Duodenal mucosa (tissue), 2 donors: Measurements from ENCODE around the gene PLK3.

Experiments used
- H3K27ac ChIP-seq: one replicate; pipeline ENCODE4 v1.7.0; 2013; ENCODE audit warnings: low read depth, low read length
- H3K27me3 ChIP-seq, 2 donors: one replicate each; pipeline ENCODE4 v1.7.0; 2013; ENCODE audit warnings: low read length in 2 of 2, control low read depth in 1 of 2; ENCODE audit not compliant: insufficient read depth in 2 of 2, control insufficient read depth in 1 of 2
- H3K36me3 ChIP-seq, 2 donors: one replicate each; pipeline ENCODE4 v1.7.0; 2013; ENCODE audit warnings: low read length in 2 of 2, control low read depth in 1 of 2; ENCODE audit not compliant: insufficient read depth in 2 of 2, control insufficient read depth in 1 of 2
- H3K4me1 ChIP-seq, 2 donors: one replicate each; pipeline ENCODE4 v1.7.0; 2013; ENCODE audit warnings: low read length in 2 of 2, control low read depth in 1 of 2; ENCODE audit not compliant: insufficient read depth in 2 of 2, control insufficient read depth in 1 of 2
- H3K4me3 ChIP-seq, 2 donors: one replicate each; pipeline ENCODE4 v1.7.0; 2013; ENCODE audit warnings: low read length in 2 of 2, low read depth in 1 of 2
- H3K9ac ChIP-seq, 2 donors: one replicate each; pipeline ENCODE4 v1.7.0; 2013; ENCODE audit warnings: low read length in 2 of 2, low read depth in 1 of 2
- H3K9me3 ChIP-seq, 2 donors: one replicate each; pipeline ENCODE4 v1.7.0; 2013; ENCODE audit warnings: low read length in 2 of 2, control low read depth in 1 of 2; ENCODE audit not compliant: control insufficient read depth in 1 of 2

The PLK3 gene

DNA sequence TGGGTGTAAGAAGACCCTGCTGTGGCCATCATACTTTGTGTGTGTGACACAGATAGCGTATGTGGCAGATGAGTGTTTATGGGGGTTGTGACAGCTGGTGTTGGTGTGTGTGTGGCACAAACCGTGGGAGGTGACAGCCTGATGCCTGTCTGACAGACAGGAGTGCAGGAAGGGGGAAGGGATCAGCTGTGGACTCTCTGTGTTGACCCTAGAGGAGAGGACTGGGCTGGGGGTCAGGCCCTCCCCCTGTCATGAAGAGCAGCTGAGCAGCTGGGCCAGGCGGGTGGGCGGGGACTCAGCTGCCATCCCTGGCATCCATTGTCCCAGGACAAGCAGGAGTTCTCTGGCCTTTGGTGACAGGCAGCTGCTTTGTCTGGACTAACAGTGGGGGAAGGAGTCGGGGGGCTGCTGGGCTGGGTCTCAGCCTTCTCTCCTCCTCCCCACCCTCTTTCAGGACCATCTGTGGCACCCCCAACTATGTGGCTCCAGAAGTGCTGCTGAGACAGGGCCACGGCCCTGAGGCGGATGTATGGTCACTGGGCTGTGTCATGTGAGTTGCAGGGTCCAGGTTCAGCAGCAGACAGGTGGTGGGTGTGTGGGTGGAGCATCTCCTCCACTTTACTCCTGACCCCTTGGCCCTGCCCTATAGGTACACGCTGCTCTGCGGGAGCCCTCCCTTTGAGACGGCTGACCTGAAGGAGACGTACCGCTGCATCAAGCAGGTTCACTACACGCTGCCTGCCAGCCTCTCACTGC lies 2.3 kb downstream of the PLK3 start:
- Histone ChIP-seq H3K9me3 (no peaks in the 10 kb centered on the region), H3K4me3 (peak overlapping the region; percentile 49 to 73), H3K9ac (peak overlapping the region; percentile 56 to 58)

DNA sequence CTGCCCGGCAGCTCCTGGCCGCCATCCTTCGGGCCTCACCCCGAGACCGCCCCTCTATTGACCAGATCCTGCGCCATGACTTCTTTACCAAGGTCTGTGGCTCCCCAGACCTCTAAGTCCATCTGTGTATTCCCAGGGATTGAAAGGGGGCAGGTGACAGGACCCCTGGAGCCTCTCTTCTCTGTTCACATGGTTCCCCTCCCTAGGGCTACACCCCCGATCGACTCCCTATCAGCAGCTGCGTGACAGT lies 2.8 kb downstream of the PLK3 start:
- H3K4me1 ChIP-seq = peaks cover 38 to 39% of the 10 kb centered on the region in 2 donors
- H3K4me3 ChIP-seq = no peak overlapping the region
- H3K9ac ChIP-seq = peak overlapping the region in 1 of 2 donors; percentile 56
- H3K36me3 ChIP-seq = peaks cover 18 to 35% of the 10 kb centered on the region in 2 donors
- no peaks in the 10 kb centered on the region for H3K9me3 ChIP-seq
- H3K27ac ChIP-seq = no peak overlapping the region
- H3K27me3 ChIP-seq = no peaks in the 10 kb centered on the region

More for the DNA sequence above, 2.3 kb downstream of the PLK3 start:
- Histone ChIP-seq H3K4me1 (peaks cover 32 to 34% of the 10 kb centered on the region in 2 donors), H3K27ac (peak overlapping the region; percentile 31), H3K36me3 (peaks cover 18 to 35% of the 10 kb centered on the region in 2 donors), H3K27me3 (no peaks in the 10 kb centered on the region)

DNA sequence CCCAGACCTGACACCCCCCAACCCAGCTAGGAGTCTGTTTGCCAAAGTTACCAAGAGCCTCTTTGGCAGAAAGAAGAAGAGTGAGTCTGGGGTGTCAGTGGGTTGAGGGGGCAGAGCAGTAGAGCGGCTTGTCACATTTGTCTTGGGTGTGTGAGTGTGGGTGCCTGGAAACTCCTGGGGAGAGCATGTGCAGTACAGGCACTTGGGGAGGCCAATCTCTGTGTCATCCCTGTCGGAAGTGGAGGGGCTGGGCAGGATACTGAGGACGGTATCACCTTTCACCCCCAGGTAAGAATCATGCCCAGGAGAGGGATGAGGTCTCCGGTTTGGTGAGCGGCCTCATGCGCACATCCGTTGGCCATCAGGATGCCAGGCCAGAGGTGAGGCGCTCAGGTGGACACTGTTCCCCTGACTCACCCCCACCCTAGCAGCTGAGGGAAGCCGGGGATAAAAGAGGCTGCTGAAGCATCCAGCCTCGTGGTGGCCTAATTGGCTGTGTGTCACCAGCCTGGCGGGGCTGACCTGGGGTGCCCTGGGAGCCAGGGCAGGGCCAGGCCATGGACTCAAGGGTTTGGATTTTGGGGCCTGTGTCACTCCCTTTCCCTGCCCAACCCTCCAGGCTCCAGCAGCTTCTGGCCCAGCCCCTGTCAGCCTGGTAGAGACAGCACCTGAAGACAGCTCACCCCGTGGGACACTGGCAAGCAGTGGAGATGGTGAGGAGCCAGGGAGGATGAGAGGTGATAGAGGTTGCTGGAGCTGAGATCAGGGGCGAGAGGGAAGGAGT lies 3.3 kb downstream of the PLK3 start:
- Histone ChIP-seq H3K4me1 (peaks cover 43 to 45% of the 10 kb centered on the region in 2 donors), H3K9me3 (no peaks in the 10 kb centered on the region), H3K27me3 (no peaks in the 10 kb centered on the region), H3K27ac (no peak overlapping the region), H3K36me3 (peaks cover 18 to 35% of the 10 kb centered on the region in 2 donors), H3K9ac (no peak overlapping the region), H3K4me3 (no peak overlapping the region)

DNA sequence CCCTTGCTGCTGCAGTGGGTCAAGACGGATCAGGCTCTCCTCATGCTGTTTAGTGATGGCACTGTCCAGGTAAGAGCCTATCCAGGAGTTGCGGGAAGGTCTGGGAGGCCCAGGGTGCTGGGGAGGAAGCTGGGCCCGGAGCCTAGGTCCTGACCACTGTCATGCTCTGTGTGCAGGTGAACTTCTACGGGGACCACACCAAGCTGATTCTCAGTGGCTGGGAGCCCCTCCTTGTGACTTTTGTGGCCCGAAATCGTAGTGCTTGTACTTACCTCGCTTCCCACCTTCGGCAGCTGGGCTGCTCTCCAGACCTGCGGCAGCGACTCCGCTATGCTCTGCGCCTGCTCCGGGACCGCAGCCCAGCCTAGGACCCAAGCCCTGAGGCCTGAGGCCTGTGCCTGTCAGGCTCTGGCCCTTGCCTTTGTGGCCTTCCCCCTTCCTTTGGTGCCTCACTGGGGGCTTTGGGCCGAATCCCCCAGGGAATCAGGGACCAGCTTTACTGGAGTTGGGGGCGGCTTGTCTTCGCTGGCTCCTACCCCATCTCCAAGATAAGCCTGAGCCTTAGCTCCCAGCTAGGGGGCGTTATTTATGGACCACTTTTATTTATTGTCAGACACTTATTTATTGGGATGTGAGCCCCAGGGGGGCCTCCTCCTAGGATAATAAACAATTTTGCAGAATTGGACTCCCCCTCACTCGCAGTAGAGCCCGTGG lies 5.3 kb downstream of the PLK3 start:
- Histone ChIP-seq H3K36me3 (peaks cover 18 to 35% of the 10 kb centered on the region in 2 donors), H3K9me3 (no peaks in the 10 kb centered on the region), H3K9ac (no peak overlapping the region), H3K4me3 (no peak overlapping the region), H3K4me1 (peaks cover 61 to 62% of the 10 kb centered on the region in 2 donors), H3K27ac (no peak overlapping the region), H3K27me3 (no peaks in the 10 kb centered on the region)

DNA sequence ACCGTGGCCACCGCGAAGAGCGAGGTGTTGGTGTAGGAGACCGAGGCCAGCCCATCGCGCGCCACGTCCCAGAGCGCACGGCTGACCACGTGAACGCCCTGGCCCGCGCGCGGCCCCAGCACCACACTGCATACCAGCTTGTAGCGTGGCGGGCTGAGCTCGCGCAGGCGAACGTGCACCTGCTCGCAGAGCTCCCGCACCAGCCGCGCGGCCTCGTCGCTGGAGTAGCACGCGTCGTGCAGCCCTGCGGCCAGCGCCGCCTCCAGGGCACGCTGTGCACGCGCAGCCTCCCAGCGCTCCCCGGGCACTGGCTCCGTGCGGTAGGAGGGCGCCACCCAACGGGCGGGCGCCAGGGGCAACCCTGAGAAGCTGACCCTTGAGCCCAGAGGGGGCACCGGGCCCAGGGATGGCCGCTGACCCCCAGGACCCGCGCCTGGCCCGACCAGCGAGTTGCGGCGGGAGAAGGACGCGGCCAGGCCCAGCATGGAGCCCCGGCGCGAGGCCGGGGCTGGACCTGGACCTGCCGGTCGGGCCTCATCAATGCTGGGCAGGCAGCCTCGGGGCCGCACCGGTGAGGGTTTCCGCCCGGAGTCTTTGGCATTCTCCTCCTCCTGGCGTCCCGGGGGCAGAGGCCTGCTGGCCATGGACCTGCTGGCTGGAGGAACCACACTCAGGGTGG lies 6.0 kb downstream of the PLK3 start:
- Histone ChIP-seq H3K4me1 (peaks cover 62% of the 10 kb centered on the region in 2 donors), H3K27me3 (no peaks in the 10 kb centered on the region), H3K27ac (peak overlapping the region; percentile 97), H3K36me3 (peaks cover 18 to 35% of the 10 kb centered on the region in 2 donors), H3K9ac (peak overlapping the region; percentile 55 to 71), H3K4me3 (no peak overlapping the region), H3K9me3 (no peaks in the 10 kb centered on the region)

DNA sequence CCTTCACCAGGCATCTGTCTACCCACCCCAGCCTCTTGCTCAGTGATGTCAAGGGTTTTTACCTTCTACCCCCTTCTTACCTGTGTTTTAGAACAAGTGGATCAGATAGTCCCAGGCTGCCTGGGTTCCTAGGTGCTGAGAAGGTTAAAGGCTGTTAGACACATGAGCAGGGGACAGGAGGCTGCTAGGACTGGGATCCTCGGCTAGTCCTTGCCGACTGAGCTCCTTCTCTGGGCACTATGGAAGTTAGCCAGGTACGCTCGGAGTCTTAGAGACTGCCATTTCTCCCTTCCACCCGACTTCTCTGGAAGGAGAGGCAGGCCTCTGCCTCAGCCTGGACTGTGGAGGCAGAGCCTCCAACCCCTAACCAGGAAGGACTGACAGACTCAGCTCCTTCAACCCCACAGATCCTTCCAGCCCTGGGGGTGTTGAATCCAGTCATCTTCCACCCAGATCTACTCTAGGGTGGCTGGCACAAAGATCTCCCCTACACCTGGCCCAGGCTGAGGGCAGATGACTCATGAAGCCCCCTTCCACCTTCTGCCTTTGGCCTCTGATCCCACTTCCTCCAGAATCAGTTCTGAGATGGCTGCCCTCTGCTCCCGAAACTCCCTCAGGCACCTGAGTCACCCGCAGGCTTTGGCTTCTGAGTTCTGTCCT lies 6.7 kb downstream of the PLK3 start, which contains the start of gene DYNLT4:
TSS of gene DYNLT4 (minus strand) at position 648 of the 660 bp plus-strand sequence. CDS start 683 bp downstream, outside the sequence.
- Histone ChIP-seq H3K4me1 (peaks cover 64 to 68% of the 10 kb centered on the region in 2 donors), H3K4me3 (peak within 1 kb of the TSS; percentile 36 to 43), H3K9ac (peak within 1 kb of the TSS; percentile 55 to 71), H3K27ac (peak within 1 kb of the TSS; percentile 97), H3K9me3 (no peaks in the 10 kb centered on the region), H3K27me3 (no peaks in the 10 kb centered on the region), H3K36me3 (peaks cover 18 to 35% of the 10 kb centered on the region in 2 donors)

DNA sequence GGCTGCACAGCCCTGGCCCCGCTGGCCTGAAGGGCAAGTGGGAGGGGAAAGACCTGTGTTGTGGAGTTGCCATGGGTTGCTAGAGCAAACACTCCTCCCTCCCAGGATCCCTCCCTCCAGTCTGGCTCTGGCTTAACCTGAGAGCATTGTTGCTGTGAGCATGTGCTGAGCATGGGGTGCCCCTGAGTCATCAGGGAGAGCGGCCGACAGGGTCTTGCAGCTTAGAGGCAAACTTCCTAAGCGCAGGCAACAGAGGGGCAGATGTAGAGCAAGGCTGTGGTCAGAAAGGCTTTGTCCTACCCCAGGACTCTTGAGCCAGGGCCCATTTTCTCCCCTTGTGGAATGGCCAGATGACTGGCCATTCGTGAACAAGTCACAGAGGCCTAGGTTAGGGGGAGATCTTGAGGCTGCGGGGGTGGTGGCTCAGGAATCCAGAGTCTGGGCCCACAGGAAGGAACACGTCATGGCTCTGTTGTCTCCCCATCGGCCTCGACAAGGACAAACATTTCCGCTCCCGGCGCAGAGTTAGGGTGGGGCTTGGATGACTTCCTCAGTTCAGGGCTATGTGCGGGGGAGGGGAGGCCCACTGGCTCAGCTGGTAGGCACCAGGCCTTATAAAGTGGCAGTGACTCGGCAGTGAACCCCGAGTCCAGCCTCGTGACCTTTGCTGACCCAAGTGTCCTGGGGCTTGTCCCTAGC lies 7.3 kb downstream of the PLK3 start:
- Histone ChIP-seq H3K9ac (peak overlapping the region; percentile 55 to 71), H3K27me3 (no peaks in the 10 kb centered on the region), H3K36me3 (peaks cover 18 to 34% of the 10 kb centered on the region in 2 donors), H3K4me3 (peak overlapping the region; percentile 28 to 36), H3K27ac (peak overlapping the region; percentile 97), H3K9me3 (no peaks in the 10 kb centered on the region), H3K4me1 (peaks cover 61 to 64% of the 10 kb centered on the region in 2 donors)

DNA sequence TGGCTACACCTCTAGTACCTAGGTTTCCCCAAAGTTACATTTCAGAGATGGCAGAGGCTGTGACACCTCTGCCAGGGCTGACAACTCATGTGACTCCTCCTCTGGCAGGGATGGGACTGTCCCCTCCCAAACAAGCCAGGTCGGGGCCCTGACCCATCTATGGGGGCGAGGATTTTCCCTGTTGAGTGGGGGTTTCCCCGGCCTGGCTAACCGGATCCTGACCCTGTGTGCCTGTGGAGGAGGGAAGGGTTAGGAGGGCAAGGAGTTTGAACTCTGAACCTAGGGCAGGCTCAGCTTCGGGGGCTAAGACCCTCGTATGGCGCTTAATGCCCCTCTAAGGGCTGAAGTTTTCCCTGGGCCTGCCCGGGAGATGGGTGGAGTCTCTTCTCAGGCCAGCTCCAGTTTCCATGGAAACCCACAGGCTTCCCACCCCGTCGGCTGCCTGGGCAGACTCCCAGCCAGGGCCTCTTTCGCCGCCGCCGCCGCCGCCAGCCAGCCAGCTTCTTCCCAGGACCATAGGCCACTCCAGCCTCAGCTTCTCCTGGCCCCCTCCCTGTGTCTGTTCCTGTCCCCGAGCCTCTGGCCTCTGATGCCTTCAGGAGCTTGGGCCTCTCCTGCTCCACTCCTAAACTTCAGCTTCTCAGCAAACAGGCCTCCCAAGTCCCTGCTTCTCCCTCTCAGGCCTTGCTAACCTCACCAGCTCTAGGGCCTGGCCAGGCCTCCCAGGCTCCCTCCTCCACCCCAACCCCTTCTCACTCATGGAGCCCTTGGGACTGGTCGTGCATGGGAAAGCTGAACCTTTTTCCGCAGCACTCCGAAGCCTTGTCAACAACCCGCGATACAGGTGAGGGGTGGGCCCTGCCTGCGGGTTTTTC lies 8.1 kb downstream of the PLK3 start, which contains the start of gene BTBD19:
TSS of gene BTBD19 (plus strand) at position 461 of the 875 bp plus-strand sequence. CDS start at position 759, 298 bp downstream.
- peak within 1 kb of the TSS; percentile 97 for H3K27ac ChIP-seq
- peak within 1 kb of the TSS; percentile 40 to 51 for H3K4me3 ChIP-seq
- H3K9ac ChIP-seq = peak within 1 kb of the TSS; percentile 55 to 71
- no peaks in the 10 kb centered on the region for H3K9me3 ChIP-seq
- peaks cover 10 to 26% of the 10 kb centered on the region in 2 donors for H3K36me3 ChIP-seq
- H3K27me3 ChIP-seq = no peaks in the 10 kb centered on the region
- peaks cover 64% of the 10 kb centered on the region in 2 donors for H3K4me1 ChIP-seq
